H1 (cell line): ENCODE data around the gene LRIG2. TPM values are rescaled to one million over a fixed set of nuclear protein-coding genes. Genes with fewer than 3 reads are reported as not detected.
A peak's percentile ranks its signal among the peaks of the same experiment; 100 is the strongest.

Source experiments
- CTCF ChIA-PET: fragments of 300-600 bp; sonication (Branson Sonifier 250); formaldehyde crosslinking; loops from one replicate; lab custom pipeline; 2021; ENCODE audit not compliant: partially characterized antibody; lab: Charles Lee
- POLR2A ChIA-PET: fragments of 300-600 bp; sonication (Branson Sonifier 250); formaldehyde crosslinking; loops from one replicate; lab custom pipeline; 2021; ENCODE audit warnings: inconsistent platforms; ENCODE audit not compliant: partially characterized antibody; lab: Charles Lee
- DNase-seq, 2 experiments: peaks; one replicate each; pipeline versions ENCODE4 v3.0.0 to v3.0.0-alpha.2; 2010 to 2022; ENCODE audit warnings: low spot score in 2 of 2, low read depth in 1 of 2, mixed read lengths in 1 of 2
- FAIRE-seq: peaks from 2 replicates; lab custom pipeline; 2011; peaks lifted over from hg19 to GRCh38; lab: Jason Lieb, UNC
- H2AFZ ChIP-seq: 2 replicates; pipeline ENCODE4 v1.8.1; 2012; ENCODE audit warnings: low read length, inconsistent platforms
- H2AK5ac ChIP-seq: 2 replicates; pipeline ENCODE4 v1.6.1; 2013; ENCODE audit warnings: low read depth, low read length
- H2BK120ac ChIP-seq: replicated peaks from 2 replicates; pipeline ENCODE3; 2013; ENCODE audit warnings: low read depth, low read length, inconsistent platforms
- H2BK12ac ChIP-seq: 2 replicates; pipeline ENCODE4 v1.6.1; 2013; ENCODE audit warnings: low read depth, low read length
- H2BK15ac ChIP-seq: 2 replicates; pipeline ENCODE4 v1.6.1; 2013; ENCODE audit warnings: low read length
- H2BK20ac ChIP-seq: 2 replicates; pipeline ENCODE4 v1.6.1; 2013; ENCODE audit warnings: low read length
- H2BK5ac ChIP-seq: 2 replicates; pipeline ENCODE4 v1.6.1; 2013; ENCODE audit warnings: low read depth, low read length
- H3K14ac ChIP-seq: 2 replicates; pipeline ENCODE4 v1.6.1; 2013; ENCODE audit warnings: inconsistent platforms; ENCODE audit not compliant: insufficient read length
- H3K18ac ChIP-seq: 2 replicates; pipeline ENCODE4 v1.6.1; 2013; ENCODE audit warnings: low read length; ENCODE audit errors: extremely low read depth
- H3K23ac ChIP-seq: 2 replicates; pipeline ENCODE4 v1.6.1; 2013; ENCODE audit warnings: inconsistent platforms; ENCODE audit not compliant: insufficient read length
- H3K23me2 ChIP-seq: 2 replicates; pipeline ENCODE4 v1.6.1; 2013; ENCODE audit warnings: low read depth, low read length
- H3K27ac ChIP-seq: 2 replicates; pipeline ENCODE4 v1.6.1; 2011; ENCODE audit warnings: low read depth, low read length, inconsistent platforms
- H3K27me3 ChIP-seq, 4 experiments: replicated peaks in 1 of 4; 1 replicate in 1 of 4; 2 replicates in 3 of 4; pipeline versions ENCODE4 v1.6.1 to v1.8.1; 2011 to 2013; ENCODE audit warnings: low read length in 3 of 4, mild to moderate bottlenecking in 3 of 4, inconsistent platforms in 2 of 4, mixed read lengths in 2 of 4, moderate library complexity in 1 of 4; ENCODE audit not compliant: control insufficient read depth in 3 of 4, insufficient read depth in 3 of 4; ENCODE audit errors: extremely low read depth in 1 of 4
- H3K36me3 ChIP-seq, 4 experiments: 2 replicates each; pipeline versions ENCODE4 v1.6.1 to v1.8.1; 2011 to 2013; ENCODE audit warnings: mild to moderate bottlenecking in 4 of 4, low read length in 3 of 4, moderate library complexity in 2 of 4, control low read depth in 1 of 4, inconsistent platforms in 1 of 4; ENCODE audit not compliant: insufficient read depth in 4 of 4, control insufficient read depth in 2 of 4
- H3K4ac ChIP-seq: replicated peaks from 2 replicates; pipeline ENCODE3; 2013; ENCODE audit warnings: low read length, low read depth, mixed read lengths, inconsistent platforms; ENCODE audit not compliant: insufficient read length
- H3K4me1 ChIP-seq, 4 experiments: replicated peaks in 1 of 4; 1 replicate in 1 of 4; 2 replicates in 3 of 4; pipeline versions ENCODE4 v1.6.1 to v1.8.1; 2011 to 2013; ENCODE audit warnings: low read length in 3 of 4, inconsistent platforms in 2 of 4, mixed read lengths in 1 of 4; ENCODE audit not compliant: insufficient read depth in 4 of 4, control insufficient read depth in 3 of 4
- H3K4me2 ChIP-seq, 2 experiments: 2 replicates each; pipeline versions ENCODE4 v1.6.1 to v1.8.1; 2011 to 2013; ENCODE audit warnings: low read depth in 2 of 2, low read length in 2 of 2, control low read depth in 1 of 2, inconsistent platforms in 1 of 2, mild to moderate bottlenecking in 1 of 2; ENCODE audit not compliant: insufficient read depth in 1 of 2
- H3K4me3 ChIP-seq, 4 experiments: fragments of 200-600, 300-600 bp in 1 of 4; sonication (generic), shearing (Covaris generic), sonication (Bioruptor Twin) in 1 of 4; 2 replicates each; pipeline versions ENCODE4 v1.5.1 to v1.8.1; 2011 to 2016; ENCODE audit warnings: low read length in 4 of 4, low read depth in 3 of 4, control low read depth in 2 of 4, inconsistent platforms in 2 of 4, mild to moderate bottlenecking in 2 of 4, mixed read lengths in 1 of 4, moderate library complexity in 1 of 4; ENCODE audit not compliant: insufficient read depth in 2 of 4; ENCODE audit errors: extremely low read depth in 1 of 4
- H3K56ac ChIP-seq: replicated peaks from 2 replicates; pipeline ENCODE3; 2013; ENCODE audit warnings: low read depth, mild to moderate bottlenecking, mixed read lengths, low read length, inconsistent platforms; ENCODE audit not compliant: insufficient read length
- H3K79me1 ChIP-seq: 2 replicates; pipeline ENCODE4 v1.6.1; 2013; ENCODE audit warnings: low read depth, low read length, control low read depth
- H3K79me2 ChIP-seq, 2 experiments: 2 replicates each; pipeline versions ENCODE4 v1.6.1 to v1.8.1; 2012 to 2013; ENCODE audit warnings: low read length in 2 of 2, mild to moderate bottlenecking in 2 of 2, inconsistent platforms in 1 of 2; ENCODE audit not compliant: insufficient read depth in 2 of 2, control insufficient read depth in 1 of 2
- H3K9ac ChIP-seq, 4 experiments: replicated peaks in 1 of 4; 1 replicate in 1 of 4; 2 replicates in 3 of 4; pipeline versions ENCODE4 v1.6.1 to v1.8.1; 2011 to 2013; ENCODE audit warnings: low read depth in 3 of 4, low read length in 3 of 4, control low read depth in 2 of 4, mild to moderate bottlenecking in 2 of 4, moderate library complexity in 2 of 4, inconsistent platforms in 1 of 4; ENCODE audit errors: extremely low read depth in 1 of 4
- H3K9me3 ChIP-seq, 2 experiments: 2 replicates each; pipeline versions ENCODE4 v1.6.1 to v1.8.1; 2012 to 2013; ENCODE audit warnings: mild to moderate bottlenecking in 2 of 2, moderate library complexity in 2 of 2, control low read depth in 1 of 2, inconsistent platforms in 1 of 2, low read depth in 1 of 2, low read length in 1 of 2, mixed read lengths in 1 of 2; ENCODE audit not compliant: insufficient read depth in 2 of 2
- H4K20me1 ChIP-seq, 2 experiments: replicated peaks in 1 of 2; 2 replicates each; pipeline versions ENCODE3 to v1.8.1; 2011 to 2013; ENCODE audit warnings: inconsistent platforms in 2 of 2, low read length in 2 of 2, mild to moderate bottlenecking in 1 of 2; ENCODE audit not compliant: insufficient read depth in 2 of 2, control insufficient read depth in 1 of 2
- H4K5ac ChIP-seq: 2 replicates; pipeline ENCODE4 v1.6.1; 2013; ENCODE audit warnings: low read length, low read depth, mixed read lengths, inconsistent platforms; ENCODE audit not compliant: insufficient read length
- H4K8ac ChIP-seq: 2 replicates; pipeline ENCODE4 v1.8.0; 2013; ENCODE audit warnings: mild to moderate bottlenecking, moderate library complexity, low read length, inconsistent platforms; ENCODE audit not compliant: insufficient read depth; ENCODE audit errors: extremely low read depth
- H4K91ac ChIP-seq: replicated peaks from 2 replicates; pipeline ENCODE3; 2013; ENCODE audit warnings: low read length, mixed read lengths, inconsistent platforms; ENCODE audit not compliant: insufficient read length
- BACH1 ChIP-seq: IDR thresholded peaks from 2 replicates; pipeline ENCODE4 v1.6.1; 2012; ENCODE audit warnings: low read length, improper control_type of control experiment
- BRCA1 ChIP-seq: IDR thresholded peaks from 2 replicates; pipeline ENCODE4 v1.6.1; 2012; ENCODE audit warnings: low read depth, low read length, improper control_type of control experiment
- CTBP2 ChIP-seq: IDR thresholded peaks from 2 replicates; pipeline ENCODE4 v1.7.0; 2011; ENCODE audit warnings: borderline replicate concordance, mild to moderate bottlenecking, moderate library complexity, mixed read lengths, low read length; ENCODE audit not compliant: insufficient read depth, insufficient read length
- CTCF ChIP-seq, 3 experiments: IDR thresholded peaks; 1 replicate in 2 of 3; 2 replicates in 1 of 3; pipeline versions ENCODE4 v1.5.1 to v1.6.1; 2011; ENCODE audit warnings: low read length in 3 of 3, mild to moderate bottlenecking in 3 of 3, inconsistent platforms in 2 of 3, low read depth in 1 of 3, moderate library complexity in 1 of 3; ENCODE audit not compliant: insufficient read depth in 1 of 3; ENCODE audit errors: control extremely low read depth in 1 of 3
- HDAC6 ChIP-seq: IDR thresholded peaks from one replicate; pipeline ENCODE4 v1.7.1; 2012; ENCODE audit warnings: low read depth, mild to moderate bottlenecking, inconsistent platforms, low read length, moderate library complexity
- JUND ChIP-seq: IDR thresholded peaks from 2 replicates; pipeline ENCODE4 v1.6.1; 2011; ENCODE audit warnings: mild to moderate bottlenecking, improper control_type of control experiment, low read length
- NANOG ChIP-seq: IDR thresholded peaks from 2 replicates; pipeline ENCODE4 v1.6.1; 2011; ENCODE audit warnings: low read length, low read depth, mild to moderate bottlenecking, inconsistent platforms; ENCODE audit not compliant: insufficient read depth, poor library complexity, severe bottlenecking
- POLR2A ChIP-seq, 2 experiments: IDR thresholded peaks; 1 replicate in 1 of 2; 2 replicates in 1 of 2; pipeline ENCODE4 v1.6.1; 2011; ENCODE audit warnings: low read depth in 2 of 2, low read length in 2 of 2, mild to moderate bottlenecking in 2 of 2; ENCODE audit errors: control extremely low read depth in 1 of 2
- SIRT6 ChIP-seq: IDR thresholded peaks from one replicate; pipeline ENCODE4 v1.7.1; 2012; ENCODE audit warnings: low read length, inconsistent platforms
- SIX5 ChIP-seq: IDR thresholded peaks from 2 replicates; pipeline ENCODE4 v1.6.1; 2011; ENCODE audit warnings: mild to moderate bottlenecking, low read depth, low read length
- TAF1 ChIP-seq: IDR thresholded peaks from 2 replicates; pipeline ENCODE4 v1.6.1; 2011; ENCODE audit warnings: mild to moderate bottlenecking, low read depth, low read length
- YY1 ChIP-seq: IDR thresholded peaks from 2 replicates; pipeline ENCODE4 v1.6.1; 2011; ENCODE audit warnings: low read depth, mild to moderate bottlenecking, low read length
- WGBS, 2 experiments: shearing (Covaris generic) in 1 of 2; methylation state at CpG; one replicate each; pipeline versions ENCODE4 v1.1.6 to v1.1.7; 2013 to 2015; ENCODE audit warnings: low lambda C conversion rate in 2 of 2, mixed read lengths in 2 of 2, inconsistent platforms in 1 of 2, low coverage in 1 of 2, missing lambda C conversion rate in 1 of 2; ENCODE audit not compliant: insufficient replicate concordance in 2 of 2, insufficient coverage in 1 of 2, insufficient read length in 1 of 2; ENCODE audit errors: extremely low coverage in 1 of 2, missing lambda C conversion rate in 1 of 2; 5-methylcytosine and 5-hydroxymethylcytosine counted together
- polyA plus RNA-seq, 7 experiments: library from polyadenylated mRNA; depleted of rRNA in 3 of 7; stranded (reverse) in 5 of 7; unstranded in 2 of 7; fragments of >200 nt in 5 of 7; fragments of 200-250 nt in 2 of 7; gene quantifications; 1 replicate in 5 of 7; 2 replicates in 1 of 7; 4 replicates in 1 of 7; pipeline versions ENCODE4 v1.2.1 to v1.2.3, GENCODE V29; 2011 to 2013; ENCODE audit warnings: missing spikeins in 2 of 7, mixed read lengths in 2 of 7
- total RNA-seq: library from RNA; stranded (reverse); fragmentation: NEBNext Ultra II Directional; extraction: Animal tissue kit (Norgen Biotek cat#: 25700); gene quantifications from 2 replicates; pipeline ENCODE4 v1.2.1, GENCODE V29; 2021

LRIG2 gene
- total and polyA plus RNA-seq, 2 of the 8 experiments (the other 6 are each of a cell fraction or from before 2014, with no cell fraction given), result 16.2 to 20.9 TPM

DNA sequence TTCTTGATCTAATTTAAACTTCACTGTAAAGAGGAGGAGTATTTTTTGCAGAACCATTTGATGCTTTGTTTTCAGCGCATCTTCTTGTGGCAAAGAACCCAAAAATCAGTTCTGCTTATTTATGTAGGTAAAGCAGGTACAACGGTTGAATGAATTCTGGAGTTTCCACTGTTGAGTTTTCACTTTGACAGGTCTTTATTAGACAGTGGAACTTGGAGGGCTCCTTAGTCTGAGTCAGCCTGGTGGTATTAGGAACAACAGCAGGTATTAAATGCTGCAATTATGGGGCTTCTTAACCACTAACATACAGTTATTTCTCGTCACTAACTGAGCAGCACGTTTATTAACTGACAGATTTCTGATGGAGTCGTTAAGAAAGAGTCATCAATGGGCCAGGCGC, 1.2 kb downstream of the LRIG2 start:
- Histone ChIP-seq H2BK20ac (no peak overlapping the region), H3K27ac (no peak overlapping the region), H3K36me3 (peaks cover 0 to 16% (median 3%) of the 10 kb centered on the region in 4 experiments; a peak in 3 of 8 replicates), H3K56ac (no peak overlapping the region), H2BK5ac (no peak overlapping the region), H3K4me1 (peaks cover 0 to 5% (median 2%) of the 10 kb centered on the region in 4 experiments; a peak in 4 of 7 replicates), H3K4ac (no peak overlapping the region), H4K5ac (no peak overlapping the region), H2BK12ac (no peak overlapping the region), H4K8ac (no peak overlapping the region), H3K79me1 (no peaks in the 10 kb centered on the region; the same call in 1 of the 2 replicates), H3K23me2 (peaks cover 5% of the 10 kb centered on the region), H3K79me2 (peaks cover 7 to 57% of the 10 kb centered on the region in 2 experiments), H4K91ac (no peak overlapping the region), H3K9me3 (no peaks in the 10 kb centered on the region), H3K27me3 (no peaks in the 10 kb centered on the region), H2AFZ (no peak overlapping the region), H3K9ac (peak overlapping the region in 3 of 4 experiments; percentile 39 to 95 (median 93); a peak in 5 of 7 replicates), H2BK120ac (no peak overlapping the region), H3K14ac (no peak overlapping the region), H3K23ac (no peak overlapping the region), H3K4me2 (peak overlapping the region; percentile 57 to 83), H4K20me1 (peaks cover 2 to 10% of the 10 kb centered on the region in 2 experiments), H2BK15ac (no peak overlapping the region), H2AK5ac (no peak overlapping the region), H3K4me3 (peak overlapping the region; percentile 52 to 97 (median 88)), H3K18ac (no peak overlapping the region)
- ChIA-PET POLR2A (interaction anchor here (0.8 to 3.2 kb wide), 11 partner anchors 9 to 138 kb away, joined by 3 to 45 read pairs (median 7); partner anchors contain the start of gene SLC16A1), CTCF (interaction anchor here (1.0 to 6.9 kb wide), 16 partner anchors 13 to 358 kb away, joined by 3 to 85 read pairs (median 10); partner anchors contain the start of gene PPM1J)
- WGBS, 2 experiments, result 82% methylated on average over 6 of the region's 6 CpGs; no CpG with 5 or more reads in 1 of the 2 experiments
- FAIRE-seq (no peak), DNase-seq (no peak)
- TF ChIP-seq BRCA1 (no peak), POLR2A (IDR thresholded peaks at IDR 0.05; ENCODE audit: control extremely low read depth in 1 of 2, low read depth in 2 of 2, low read length in 2 of 2) (no peak), CTBP2 (no peak), HDAC6 (no peak), JUND (no peak), BACH1 (no peak), SIRT6 (no peak), NANOG (no peak), SIX5 (no peak), TAF1 (no peak), YY1 (no peak), CTCF (IDR thresholded peaks at IDR 0.05; ENCODE audit: control extremely low read depth in 1 of 3, insufficient read depth in 1 of 3, low read depth in 1 of 3, low read length in 3 of 3) (no peak)
